Measurements from ENCODE around the gene GRK5.
A peak's percentile ranks its signal among the peaks of the same experiment; 100 is the strongest.
"Not testable (repeated sequence)": the region's sequence is repeated elsewhere in the genome, so short reads cannot be mapped to it uniquely, and the experiment has no call there.

The GRK5 gene

DNA sequence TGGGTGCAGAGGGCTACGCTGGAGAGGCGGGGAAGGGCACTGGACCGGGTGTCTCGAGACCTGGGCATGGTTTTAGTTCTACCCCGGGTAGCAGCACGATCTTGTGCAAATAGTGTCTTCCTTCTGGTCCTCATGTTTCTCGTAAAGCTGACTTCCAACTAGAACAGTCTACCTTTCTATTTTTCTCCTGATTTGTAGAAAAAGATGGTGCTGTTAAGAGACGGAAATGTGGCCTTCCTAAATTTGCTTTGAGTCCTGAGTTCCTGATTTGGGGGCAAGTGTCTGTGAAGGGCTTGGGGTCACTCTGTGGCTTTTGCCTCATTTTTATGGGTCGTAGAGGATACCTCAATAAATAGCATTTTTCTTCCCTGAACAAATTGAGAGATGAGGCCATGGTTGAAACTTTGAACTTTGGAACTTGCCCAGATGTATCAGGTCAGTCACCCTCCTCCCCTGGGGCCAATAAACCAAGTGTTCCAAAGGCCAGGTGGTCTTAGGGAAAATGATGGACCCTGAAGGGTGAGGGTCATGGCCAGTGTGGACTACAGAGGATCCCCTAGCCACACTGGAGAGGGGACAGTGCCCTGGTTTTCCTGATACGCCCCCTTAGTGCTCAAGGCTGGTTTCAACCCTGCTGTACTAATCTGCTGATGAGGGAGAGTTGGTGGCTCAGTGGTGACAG is 45.2 kb downstream of the GRK5 start:
- no peak for DNase-seq

DNA sequence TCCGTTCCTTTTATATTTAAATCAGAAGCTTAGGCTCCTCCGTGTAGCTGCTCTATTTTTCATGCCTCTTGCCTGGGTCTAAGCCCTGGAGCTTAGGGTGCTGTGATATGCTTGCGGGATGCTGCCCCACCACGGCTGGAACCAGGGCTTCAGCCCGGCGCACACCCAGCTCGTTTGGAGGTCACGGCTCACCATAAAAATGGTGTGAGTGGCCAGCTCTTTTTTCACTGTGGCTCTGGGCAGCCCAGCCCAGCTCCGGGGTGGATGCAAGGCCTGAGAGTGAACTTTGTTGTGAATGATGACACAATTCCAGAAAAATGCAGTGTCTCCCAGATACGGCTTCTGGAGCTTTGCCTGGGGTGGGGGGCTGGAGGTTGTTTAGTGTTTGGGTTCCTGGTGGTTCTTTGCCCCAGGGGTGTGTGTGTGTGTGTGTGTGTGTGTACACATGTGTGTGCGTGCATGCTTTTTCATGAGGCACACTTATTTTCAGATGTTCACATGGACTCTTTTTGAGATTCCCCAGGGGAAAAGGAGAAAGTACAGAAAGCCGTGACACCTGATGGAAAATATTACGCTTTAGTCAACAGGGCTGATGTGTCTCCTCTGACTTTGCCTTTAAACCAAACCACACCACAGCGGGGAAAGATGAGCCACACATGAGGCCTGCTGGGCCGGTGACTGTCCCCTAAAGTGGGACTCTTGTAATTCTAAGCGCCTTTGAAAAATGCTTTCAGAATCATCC is 46.2 kb downstream of the GRK5 start:
- peak; percentile 17 for DNase-seq

DNA sequence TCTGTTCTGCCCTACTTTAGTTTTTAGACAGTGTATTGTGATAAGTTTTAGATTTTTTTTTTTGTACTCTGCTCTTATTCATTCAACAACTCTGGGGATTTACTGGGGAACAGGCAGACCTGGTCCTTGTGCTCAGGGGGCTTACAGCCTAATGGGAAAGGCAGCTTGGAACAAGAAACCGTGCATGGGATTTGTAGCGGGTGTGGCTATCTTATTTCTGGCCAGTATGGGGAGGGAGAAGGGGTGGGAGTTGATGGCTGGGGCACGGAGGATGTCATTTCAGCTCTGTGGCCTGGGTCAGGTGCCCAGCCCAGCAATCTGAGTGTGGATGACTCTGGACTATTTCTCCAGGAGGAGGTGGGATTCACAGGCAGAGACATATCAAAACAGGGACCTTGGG is 47.0 kb downstream of the GRK5 start:
- no peak for DNase-seq

DNA sequence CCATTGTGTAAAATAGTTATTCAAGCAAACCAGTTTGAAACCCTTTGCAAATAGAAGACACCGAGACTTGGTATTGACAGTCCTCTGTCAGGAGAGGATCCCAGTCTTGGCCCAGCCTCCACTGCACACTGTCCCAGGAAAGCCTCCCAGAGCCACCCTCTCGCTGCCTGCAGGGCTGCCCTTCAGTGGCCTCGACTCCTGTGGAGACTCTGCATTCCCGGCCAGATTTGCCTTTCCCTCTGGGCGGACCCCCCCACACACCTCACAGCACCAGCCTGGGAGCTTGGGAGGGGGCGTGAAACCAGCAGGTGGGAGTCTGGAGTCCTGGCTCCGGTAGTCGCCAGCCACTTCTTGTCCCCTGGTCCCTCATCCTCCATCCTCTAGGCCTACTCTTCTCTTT is 48.7 kb downstream of the GRK5 start:
- DNase-seq: no peak

DNA sequence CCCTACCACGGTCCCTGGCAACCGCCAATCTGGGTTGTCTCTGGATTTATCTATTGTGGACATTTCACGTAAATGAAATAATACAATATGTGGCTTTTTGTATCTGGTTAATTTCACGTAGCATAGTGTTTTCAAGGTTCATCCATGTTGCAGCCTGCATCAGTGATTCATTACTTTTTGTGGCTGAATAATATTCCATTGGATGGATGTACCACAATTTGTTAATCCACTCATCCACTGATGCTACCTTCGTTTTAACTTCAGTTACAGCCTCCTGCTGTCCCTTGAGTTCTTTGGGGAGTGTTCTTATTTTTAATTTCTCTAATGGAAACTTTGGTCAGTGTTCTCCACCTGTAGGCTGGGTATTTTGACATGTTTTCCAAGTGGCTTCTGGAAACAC is 49.5 kb downstream of the GRK5 start:
- DNase-seq: no peak

DNA sequence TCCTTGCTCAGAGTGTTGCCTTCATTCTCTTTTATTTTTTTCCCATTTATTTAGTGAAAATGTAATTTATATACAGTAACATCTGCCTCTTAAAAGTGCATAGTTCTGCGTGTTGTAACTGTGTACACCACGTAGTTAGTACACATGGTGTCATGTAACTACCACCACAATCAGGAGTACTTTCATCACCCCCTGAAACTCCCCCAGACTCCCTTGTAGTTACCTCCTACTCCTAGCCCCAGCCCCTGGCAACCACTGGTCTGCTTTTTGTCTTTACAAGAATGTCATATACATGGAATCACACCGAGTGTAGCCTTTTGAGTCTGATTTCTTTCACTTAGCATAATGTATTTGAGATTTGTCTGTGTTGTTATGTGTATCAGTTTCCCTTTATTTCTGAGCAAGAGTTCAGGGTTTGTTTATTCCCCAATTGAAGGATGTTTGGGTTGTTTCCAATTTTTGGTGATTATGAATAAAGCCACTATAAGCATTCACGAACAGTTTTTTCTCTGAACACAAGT is 50.6 kb downstream of the GRK5 start:
- DNase-seq: no peak

DNA sequence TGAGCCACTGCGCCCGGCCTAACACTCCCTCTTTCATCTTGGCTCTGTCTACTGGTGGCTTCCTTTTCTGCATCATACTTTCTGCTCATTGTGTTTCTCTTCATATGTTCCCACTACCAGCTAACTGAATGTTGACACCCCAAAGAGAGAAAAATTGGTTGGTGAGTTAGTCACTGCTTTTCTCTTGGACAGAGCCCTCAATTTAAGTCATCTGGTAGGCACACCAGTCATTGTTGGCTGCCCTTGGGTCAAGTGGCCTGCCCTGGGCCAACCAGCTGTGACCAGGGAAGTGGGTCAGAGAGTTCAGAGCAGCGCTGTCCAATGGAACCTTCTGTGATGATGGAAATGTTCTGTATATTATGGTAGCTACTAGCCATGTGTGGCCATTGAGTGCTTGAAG is 52.0 kb downstream of the GRK5 start:
- DNase-seq: no peak

DNA sequence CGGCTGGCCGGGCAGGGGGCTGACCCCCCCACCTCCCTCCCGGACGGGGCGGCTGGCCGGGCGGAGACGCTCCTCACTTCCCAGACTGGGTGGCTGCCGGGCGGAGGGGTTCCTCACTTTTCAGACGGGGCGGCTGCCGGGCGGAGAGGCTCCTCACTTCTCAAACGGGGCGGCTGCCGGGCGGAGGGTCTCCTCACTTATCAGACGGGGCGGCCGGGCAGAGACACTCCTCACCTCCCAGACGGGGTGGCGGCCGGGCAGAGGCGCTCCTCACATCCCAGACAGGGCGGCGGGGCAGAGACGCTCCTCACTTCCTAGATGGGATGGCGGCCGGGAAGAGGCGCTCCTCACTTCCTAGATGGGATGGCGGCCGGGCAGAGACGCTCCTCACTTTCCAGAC is 53.6 kb downstream of the GRK5 start:
- DNase-seq: not testable (repeated sequence)

DNA sequence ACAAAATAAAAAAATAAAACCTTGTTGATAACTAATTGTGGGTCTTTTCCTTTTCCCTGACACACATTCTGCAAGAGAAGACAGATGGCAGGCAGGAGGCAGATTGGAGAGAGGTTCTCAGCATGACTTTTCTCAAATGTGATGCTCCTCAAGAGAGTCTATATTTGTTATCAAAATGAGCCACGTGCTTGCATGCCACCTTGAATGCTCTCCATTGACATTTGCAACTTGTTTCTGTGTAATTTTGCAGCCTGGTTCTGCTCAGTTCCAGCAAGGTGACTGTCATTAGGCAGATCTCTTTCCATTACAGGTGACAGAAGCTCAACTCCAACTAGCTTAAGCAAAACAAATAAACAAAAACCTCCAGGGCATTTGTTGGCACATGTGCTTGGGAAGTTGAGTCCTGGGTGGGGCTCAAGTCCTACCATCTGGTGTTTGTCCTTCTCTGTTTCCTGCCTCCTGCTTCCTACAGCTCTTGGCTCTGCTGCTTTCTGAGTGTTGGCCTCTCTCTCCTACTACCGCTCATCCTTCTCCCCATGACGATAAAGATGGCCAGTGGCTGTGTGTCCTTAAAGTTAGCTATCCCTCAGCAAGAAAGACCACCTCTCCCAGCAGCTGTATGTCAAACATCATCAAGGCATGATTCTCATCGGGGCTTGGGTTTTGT is 56.7 kb downstream of the GRK5 start:
- no peak for DNase-seq

DNA sequence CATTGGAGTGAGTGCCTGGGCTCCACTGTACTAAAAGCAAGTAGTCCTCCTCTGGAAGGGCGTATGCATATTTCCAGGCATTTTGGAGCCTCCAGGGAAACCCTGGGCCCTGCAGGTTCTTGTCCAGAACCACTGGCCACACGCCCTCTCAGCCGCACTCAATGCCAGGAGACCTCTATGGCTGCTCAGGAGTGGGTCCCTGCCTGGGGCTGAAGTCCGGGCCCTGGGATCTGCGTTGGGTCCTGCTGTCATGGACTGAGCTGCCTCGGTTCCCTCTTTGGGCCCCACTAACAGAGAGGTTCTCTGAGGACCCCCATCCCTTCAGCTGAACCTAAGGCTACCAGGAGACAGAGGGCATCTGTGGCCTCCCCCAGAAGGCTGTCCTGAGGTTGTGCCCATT is 58.3 kb downstream of the GRK5 start:
- no peak for DNase-seq

DNA sequence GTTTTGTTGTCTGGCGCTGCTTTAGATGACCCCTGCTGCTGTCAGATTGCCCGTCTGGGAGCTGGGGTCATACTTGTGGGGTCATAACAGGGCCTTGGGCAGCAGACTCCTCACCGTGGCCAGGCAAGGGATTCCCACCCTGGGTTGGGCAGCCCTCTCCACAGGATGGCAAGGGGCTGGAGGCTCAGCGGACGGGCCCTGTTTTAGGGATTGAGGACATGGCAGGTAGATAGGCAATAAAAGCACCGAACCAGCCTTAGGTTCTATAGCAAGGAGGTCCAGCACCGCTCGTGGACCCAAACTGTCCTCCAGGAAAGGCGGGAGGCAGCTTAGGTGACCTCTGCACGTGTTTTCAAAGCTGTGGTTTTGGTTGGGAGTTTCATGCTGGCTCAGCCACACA is 60.0 kb downstream of the GRK5 start:
- no peak for DNase-seq

DNA sequence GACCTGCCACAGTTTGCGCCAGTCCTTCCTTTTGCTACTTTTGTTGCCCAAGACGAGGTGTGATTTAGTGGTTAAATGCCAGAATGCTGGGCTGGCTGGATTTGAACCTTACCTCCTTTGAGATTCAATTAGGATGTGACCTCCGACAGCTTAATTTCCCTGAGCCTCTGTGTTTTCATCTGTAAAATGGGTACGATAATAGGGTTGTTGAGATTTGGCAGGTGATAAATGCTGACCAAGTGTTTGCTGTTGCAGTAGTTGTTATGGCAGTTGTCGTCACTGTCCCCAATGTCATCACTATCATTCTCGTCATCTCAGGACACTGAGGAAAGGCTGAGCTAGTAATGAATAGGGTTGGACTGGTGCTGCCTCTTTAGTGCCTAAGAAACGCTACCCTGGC is 61.1 kb downstream of the GRK5 start:
- DNase-seq: no peak

DNA sequence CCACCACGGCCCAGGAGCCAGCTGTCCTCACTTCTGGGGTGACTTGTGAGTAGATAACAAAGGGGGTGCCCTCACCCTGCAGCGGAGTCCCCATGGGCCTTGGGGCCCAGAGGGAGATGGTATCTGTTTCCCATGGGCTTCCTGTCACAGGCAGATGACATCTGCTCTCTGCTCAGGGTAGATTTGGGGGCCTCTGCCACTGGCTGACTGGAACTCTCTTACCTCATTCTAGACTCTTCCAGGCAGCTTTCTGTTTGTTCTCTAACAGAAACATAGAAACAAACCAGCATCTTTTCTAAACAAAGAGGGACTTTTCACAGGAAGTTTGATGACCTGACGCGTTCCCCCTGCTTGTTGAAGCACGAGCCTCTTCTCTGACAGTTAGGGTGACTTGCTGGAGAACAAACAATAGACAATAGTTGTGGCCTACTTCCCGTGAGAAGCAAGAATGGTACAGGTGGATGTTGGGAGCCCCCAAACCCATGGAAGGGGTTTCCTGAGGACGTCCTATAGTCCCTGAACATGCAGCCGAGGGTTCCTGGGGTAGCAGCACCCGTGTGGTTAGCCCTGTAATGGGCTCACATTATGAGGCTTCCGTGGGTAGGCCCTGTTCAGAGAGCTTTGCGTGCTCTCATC is 61.6 kb downstream of the GRK5 start:
- peak; percentile 28 for DNase-seq

DNA sequence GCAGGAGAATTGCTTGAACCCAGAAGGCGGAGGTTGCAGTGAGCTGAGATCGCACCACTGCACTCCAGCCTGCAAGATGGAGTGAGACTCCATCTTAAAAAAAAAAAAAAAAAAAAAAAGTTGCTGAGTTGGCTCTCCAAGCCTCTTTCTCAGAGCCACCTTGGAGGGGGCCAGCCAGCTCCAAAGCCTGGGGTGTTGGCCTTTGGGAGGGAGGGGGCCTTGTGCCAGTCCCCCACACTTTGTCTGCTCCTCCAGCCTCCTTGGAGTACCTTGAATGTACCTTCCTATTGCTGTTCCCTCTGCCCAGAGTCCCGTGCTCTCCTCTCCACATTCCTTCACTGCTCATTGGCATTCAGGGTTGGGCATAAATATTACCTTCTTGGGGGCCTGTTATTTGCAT is 62.4 kb downstream of the GRK5 start:
- no peak for DNase-seq

DNA sequence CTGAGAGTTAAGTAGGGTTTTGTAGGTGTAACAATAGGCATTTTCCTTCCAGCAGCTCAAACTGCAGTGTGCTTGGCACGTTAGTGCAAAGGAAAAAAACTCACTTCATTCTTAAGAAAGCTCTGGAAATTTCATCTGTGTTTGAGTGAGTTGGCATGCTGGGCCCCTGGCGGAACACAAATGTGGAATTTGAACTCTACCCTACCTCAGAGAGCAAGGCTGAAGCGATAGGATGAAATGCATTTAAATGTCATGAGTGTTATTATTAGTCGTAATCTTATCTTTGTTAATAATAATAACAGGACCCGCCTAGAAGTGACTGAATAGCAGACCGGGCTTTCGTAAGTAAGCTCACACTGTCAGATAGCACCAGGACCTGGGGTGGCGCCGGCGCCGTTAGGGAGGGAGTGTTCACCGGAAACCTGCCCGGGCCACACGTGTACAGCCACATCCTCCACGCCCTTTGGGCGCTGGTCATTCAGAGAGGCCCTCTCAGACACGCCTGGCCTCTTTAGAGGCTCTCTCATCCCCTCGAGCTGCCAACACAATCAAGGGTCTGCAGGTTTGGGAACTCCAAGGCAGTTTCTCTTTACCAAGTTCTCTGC is 63.5 kb downstream of the GRK5 start:
- DNase-seq: peak; percentile 29

DNA sequence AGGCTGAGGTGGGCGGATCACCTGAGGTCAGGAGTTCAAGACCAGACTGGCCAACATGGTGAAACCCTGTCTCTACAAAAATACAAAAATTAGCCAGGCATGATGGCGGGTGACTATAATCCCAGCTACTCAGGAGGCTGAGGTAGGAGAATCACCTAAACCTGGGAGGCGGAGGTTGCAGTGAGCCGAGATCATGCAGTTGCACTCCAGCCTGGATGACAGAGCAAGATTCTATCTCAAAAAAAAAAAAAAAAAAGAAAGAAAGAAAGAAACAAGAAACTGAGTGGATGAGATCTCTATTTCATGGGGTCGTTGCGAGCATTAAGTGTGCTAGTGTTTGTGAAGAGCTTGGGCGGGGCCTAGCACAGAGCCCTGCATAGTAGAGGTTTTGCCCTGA is 65.0 kb downstream of the GRK5 start:
- not testable (repeated sequence) for DNase-seq

DNA sequence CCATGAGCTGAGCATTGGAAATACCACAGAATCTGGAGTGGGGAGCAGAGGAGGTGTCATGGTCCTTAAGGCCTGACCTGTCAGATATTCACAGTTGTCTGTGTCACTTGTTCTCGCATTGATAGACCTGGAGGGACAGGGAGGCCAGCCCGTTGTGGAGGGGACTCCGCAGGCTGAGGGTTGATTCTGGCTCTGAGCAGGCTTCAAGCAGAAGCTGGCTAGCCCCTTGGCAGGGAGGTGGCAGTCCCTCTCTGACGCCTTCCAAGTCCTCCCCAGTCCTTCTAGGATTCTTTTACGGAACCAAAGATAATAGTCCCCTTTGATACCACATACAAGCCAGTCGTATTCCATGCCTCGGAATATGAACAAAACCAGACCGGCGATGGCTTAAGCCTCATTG is 65.4 kb downstream of the GRK5 start:
- DNase-seq: no peak

DNA sequence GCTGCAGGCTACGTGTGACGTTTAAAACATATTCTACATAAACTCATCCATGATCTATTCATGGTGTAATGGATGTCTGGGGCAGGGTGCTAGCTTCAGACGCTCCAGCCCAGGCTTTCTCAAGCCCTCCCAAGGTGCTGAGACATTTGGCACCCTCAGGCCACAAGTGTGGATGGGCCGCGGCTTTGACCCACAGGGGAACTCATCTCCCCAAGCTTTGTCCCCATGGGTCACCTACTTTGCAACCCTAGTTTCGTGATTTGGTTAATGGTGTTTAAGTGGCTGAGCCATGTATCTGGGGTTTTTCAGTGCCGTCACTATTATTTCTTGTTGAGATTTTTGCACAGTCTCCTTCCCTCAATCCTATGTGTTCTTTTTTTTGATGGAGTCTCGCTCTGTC is 66.0 kb downstream of the GRK5 start:
- no peak for DNase-seq

DNA sequence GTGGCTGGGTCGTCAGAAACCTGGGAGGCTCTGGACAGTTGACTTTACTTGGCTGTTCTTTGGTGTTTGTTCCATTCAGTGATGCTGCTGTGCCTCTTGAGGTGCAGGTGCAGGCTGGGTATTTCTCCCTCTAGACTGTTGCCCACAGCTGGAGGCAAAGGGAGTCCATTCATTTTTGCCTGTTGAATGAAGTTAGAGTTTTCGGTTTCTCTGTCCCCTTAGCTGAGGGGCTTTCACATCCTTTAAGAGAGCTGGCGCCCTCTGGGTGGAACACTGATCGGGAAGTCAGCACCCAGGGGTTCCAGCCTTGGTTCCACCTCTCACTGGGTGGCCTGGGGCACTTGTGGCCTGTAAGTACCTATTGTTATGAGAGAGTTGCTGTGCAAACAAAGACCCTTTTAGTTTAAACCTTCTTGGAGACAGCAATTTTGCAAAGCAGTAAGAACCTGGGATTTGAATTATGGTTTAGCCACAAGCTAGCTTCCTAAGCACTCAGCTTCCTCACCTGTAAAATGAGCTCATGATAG is 67.2 kb downstream of the GRK5 start:
- no peak for DNase-seq

DNA sequence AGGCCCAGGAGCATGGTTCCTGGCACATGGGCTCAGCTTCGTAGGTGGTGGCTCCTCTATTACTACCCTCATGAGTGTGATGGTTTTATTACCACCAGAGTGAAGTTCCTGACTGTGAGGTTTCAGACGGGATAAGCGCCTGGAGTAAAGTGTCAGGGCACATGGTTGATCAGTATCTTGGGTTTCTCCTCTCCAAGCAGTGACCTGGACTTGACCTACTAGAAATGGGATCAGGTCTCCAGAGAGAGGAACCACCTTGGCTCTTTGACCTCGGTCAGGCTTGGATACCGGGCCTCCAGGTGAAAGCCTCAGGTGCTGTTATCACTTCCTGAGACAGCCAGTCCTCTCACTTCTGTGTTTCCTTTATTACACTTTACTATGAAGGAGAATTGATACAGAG is 67.7 kb downstream of the GRK5 start:
- DNase-seq: no peak

DNA sequence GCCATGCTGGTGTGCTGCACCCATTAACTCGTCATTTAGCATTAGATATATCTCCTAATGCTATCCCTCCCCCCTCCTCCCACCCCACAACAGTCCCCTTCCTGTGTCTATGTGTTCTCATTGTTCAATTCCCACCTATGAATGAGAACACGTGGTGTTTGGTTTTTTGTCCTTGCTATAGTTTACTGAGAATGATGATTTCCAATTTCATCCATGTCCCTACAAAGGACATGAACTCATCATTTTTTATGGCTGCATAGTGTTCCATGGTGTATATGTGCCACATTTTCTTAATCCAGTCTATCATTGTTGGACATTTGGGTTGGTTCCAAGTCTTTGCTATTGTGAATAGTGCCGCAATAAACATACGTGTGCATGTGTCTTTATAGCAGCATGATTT is 68.8 kb downstream of the GRK5 start:
- not testable (repeated sequence) for DNase-seq

DNA sequence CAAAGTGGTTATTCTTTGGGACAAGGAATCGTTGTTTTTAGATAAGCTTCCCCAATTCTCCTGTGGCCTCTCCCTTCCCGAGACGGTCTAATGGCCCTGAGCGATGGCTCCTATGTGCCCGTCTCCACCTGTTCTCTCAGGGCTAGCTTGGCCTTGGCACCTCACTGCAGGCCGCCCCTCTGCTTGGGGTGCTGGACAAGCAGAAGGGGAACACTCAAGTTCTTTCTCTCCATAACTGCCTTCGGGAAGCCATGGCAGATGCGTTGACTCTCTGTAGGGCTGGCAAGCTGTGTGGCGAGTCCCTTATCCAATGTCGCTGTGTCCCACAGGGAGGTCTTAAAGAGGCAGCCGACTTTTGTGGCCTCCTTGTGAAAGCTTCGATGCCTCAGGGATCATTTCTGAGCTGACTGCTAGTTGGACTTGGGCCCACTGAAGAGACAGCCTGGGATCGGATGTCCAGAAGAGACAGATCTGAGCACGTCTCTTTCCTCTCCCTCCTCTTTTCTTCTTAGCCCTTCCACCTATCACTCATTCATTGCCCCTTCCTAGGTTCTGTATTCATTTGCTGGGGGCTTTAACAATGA is 70.8 kb downstream of the GRK5 start:
- no peak for DNase-seq

DNA sequence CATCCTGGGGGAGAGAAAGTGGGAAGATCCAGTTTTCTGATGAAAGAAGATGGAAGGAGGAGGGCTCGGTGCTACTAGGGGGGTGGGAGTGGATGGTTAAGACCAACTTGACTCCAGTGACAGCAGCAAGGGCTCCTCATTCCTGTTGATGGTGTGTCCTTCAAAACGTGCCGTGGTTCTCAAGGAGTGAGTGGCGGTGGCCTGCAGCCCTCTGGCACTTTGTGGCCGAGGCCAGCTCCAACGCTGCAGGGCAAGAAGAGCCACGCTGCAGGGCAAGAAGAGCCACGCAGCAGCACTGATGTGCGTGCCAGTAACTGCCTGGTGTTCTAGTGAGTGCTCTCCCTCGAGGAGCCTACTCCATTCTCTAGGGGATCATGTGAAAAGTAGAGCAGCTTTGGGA is 72.1 kb downstream of the GRK5 start:
- DNase-seq: no peak

Data from stimulated activated CD4-positive, alpha-beta T cell treated with anti-CD3 and anti-CD28 coated beads, Interleukin-12 subunit alpha, Interleukin-12 subunit beta, amount 100 ng/mL, for 4 hours (primary cell).